Measurements from ENCODE around the gene POLR3G. TPM values are rescaled to one million over a fixed set of nuclear protein-coding genes. Genes with fewer than 3 reads are reported as not detected.

POLR3G gene, protein sequence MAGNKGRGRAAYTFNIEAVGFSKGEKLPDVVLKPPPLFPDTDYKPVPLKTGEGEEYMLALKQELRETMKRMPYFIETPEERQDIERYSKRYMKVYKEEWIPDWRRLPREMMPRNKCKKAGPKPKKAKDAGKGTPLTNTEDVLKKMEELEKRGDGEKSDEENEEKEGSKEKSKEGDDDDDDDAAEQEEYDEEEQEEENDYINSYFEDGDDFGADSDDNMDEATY
- 7.3 and 11.2 TPM in 2 replicates for total RNA-seq (2016; rRNA removed; fragmentation: Illumina TruSeq; extraction: Trizol)
- 5.8 and 8.9 TPM in 2 replicates for total RNA-seq (2016; cell fraction: cytosol; rRNA removed; fragmentation: Illumina TruSeq; extraction: Trizol; ENCODE audit: low read depth)
- 7.7 and 11.7 TPM in 2 replicates for total RNA-seq (2016; cell fraction: insoluble cytoplasmic fraction; rRNA removed; fragmentation: Illumina TruSeq; extraction: Trizol)
- total RNA-seq (2016; cell fraction: membrane; rRNA removed; fragmentation: Illumina TruSeq; extraction: Trizol), result 2.9 and 4.4 TPM in 2 replicates
- 6.5 and 7.3 TPM in 2 replicates for total RNA-seq (2016; cell fraction: nucleus; rRNA removed; fragmentation: Illumina TruSeq; extraction: Trizol)
- 1.1 and 1.2 TPM in 2 replicates for polyA plus RNA-seq (2011; rRNA removed)
- polyA plus RNA-seq (2011; cell fraction: cytosol; rRNA removed), result 2.2 and 2.5 TPM in 2 replicates
- 0.93 and 1.4 TPM in 2 replicates for polyA plus RNA-seq (2011; cell fraction: nucleus; rRNA removed)
- polyA plus RNA-seq (2012), result 1.6 and 2.6 TPM in 2 replicates
- polyA plus RNA-seq (2016; cell fraction: cytosol; fragmentation: Illumina TruSeq; extraction: Trizol; ENCODE audit: low read depth), result 1.1 and 1.2 TPM in 2 replicates
- 9.9 and 10.9 TPM in 2 replicates for polyA plus RNA-seq (2016; cell fraction: insoluble cytoplasmic fraction; fragmentation: Illumina TruSeq; extraction: Trizol; ENCODE audit: low read depth)
- polyA plus RNA-seq (2016; cell fraction: membrane; fragmentation: Illumina TruSeq; extraction: Trizol; ENCODE audit: low read depth), result 1.7 and 2.6 TPM in 2 replicates
- 9.5 and 10.9 TPM in 2 replicates for polyA plus RNA-seq (2016; cell fraction: nucleus; fragmentation: Illumina TruSeq; extraction: Trizol; ENCODE audit: insufficient read depth, low read depth)
- polyA minus RNA-seq (2011; rRNA and poly(A)+ RNA removed; ENCODE audit: low replicate concordance), result 1.1 and 1.9 TPM in 2 replicates
- 0.59 and 0.97 TPM in 2 replicates for polyA minus RNA-seq (2011; cell fraction: cytosol; rRNA and poly(A)+ RNA removed)
- 1.2 and 1.5 TPM in 2 replicates for polyA minus RNA-seq (2011; cell fraction: nucleus; rRNA and poly(A)+ RNA removed)
- Bru-seq, nascent RNA, result percentile 47 among the genes with signal in this experiment
- BruChase-seq, experiment 1, labeled RNA remaining after a 6-hour chase, result percentile 44 among the genes with signal in this experiment
- percentile 50 among the genes with signal in this experiment for BruChase-seq, experiment 2, labeled RNA remaining after a 2-hour chase
- long read RNA-seq, experiment 1, partial matches to known transcripts, result 3 of 11 reads
- long read RNA-seq, experiment 1, other reads (novel, unspliced or antisense), result 3 of 11 reads
- long read RNA-seq, experiment 2, partial matches to known transcripts, result 1 of 9 reads
- long read RNA-seq, experiment 2, other reads (novel, unspliced or antisense), result 7 of 9 reads

DNA sequence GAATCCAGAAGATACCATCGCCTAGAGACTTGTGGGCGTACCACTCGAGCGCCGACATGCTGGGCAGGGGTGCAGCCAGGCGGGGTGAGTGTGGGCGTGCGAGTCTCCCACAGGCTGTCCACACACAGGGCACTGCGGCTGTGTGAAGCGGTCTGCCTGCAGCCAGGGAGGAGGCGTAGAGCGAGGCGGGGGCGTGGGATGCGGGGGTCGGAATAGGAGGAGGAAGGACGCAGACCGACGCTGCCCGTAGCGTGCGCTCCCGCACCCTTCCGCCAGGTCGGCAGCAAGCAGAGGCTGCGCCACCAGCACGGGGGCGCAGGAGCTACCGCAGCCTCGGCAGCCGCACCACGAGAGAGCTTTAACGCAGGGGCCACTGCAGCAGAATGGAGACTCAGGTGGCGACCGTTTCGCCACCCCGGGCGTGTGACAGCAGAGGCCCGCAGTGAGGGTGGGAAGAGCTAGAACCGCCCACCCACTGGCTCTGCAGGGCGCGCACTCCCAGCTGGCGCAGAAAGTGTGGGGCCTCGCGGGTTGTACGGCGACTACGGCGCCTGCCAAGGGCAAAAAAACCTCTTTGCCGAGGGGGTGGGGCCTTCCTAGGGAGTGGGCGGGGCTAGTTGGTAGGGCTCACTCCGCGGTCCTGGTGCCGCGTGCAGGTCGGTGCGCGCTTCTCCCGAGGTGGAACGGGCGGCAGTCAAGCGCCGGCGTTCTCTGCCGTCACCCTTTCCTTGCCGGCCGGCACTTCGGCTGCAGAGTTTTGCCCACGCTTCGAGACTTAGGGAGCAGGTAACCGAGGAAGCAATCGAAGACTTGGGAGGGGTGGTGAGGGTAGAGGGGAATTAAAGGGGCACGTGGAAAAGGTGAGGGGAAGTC lies at the start of gene POLR3G, which contains the start of gene MBLAC2:
TSS of gene POLR3G (plus strand) at position 630 of the 873 bp plus-strand sequence. CDS start 10,704 bp downstream, outside the sequence.
TSS of gene MBLAC2 (minus strand) at position 537 of the 873 bp plus-strand sequence. CDS start at position 58, 479 bp downstream.
- FAIRE-seq (peak; percentile 60), DNase-seq (ENCODE audit: low spot score) (peak; percentile 86), ATAC-seq (peak; percentile 91)
- Histone ChIP-seq H3K4me2 (ENCODE audit: low read depth, low read length) (peak within 1 kb of the TSS; percentile 89), H3K27me3 (ENCODE audit: control insufficient read depth in 1 of 2, insufficient read depth in 2 of 2, low read length in 2 of 2) (no peaks in the 10 kb centered on the region), H3K9ac (ENCODE audit: insufficient read depth, low read depth, low read length) (peak within 1 kb of the TSS; percentile 77), H3K4me3 (replicated peaks in 1 of 3; ENCODE audit: insufficient read depth in 1 of 3, low read depth in 2 of 3, low read length in 3 of 3) (peak within 1 kb of the TSS; percentile 68 to 83 (median 81)), H3K79me2 (ENCODE audit: insufficient read depth, low read length) (peaks cover 20% of the 10 kb centered on the region), H3K4me1 (ENCODE audit: insufficient read depth, low read length) (peaks cover 43% of the 10 kb centered on the region), H3K36me3 (replicated peaks in 1 of 2; ENCODE audit: control insufficient read depth in 1 of 2, insufficient read depth in 2 of 2, low read length in 2 of 2) (no peaks in the 10 kb centered on the region), H2AFZ (ENCODE audit: low read length) (peak within 1 kb of the TSS; percentile 87), H4K20me1 (ENCODE audit: insufficient read depth, low read length) (no peaks in the 10 kb centered on the region), H3K27ac (ENCODE audit: extremely low read length, insufficient read depth, low read length) (peak within 1 kb of the TSS; percentile 94), H3K9me3 (ENCODE audit: low read length) (no peaks in the 10 kb centered on the region)
- in situ Hi-C loops (cut with HindIII; ENCODE audit: extremely low pct_ligation_motif_present, low pct_unique_long_range_greater_than_20kb), result no loop called here
- 1% methylated on average over 23 of the region's 73 CpGs for WGBS (ENCODE audit: low lambda C conversion rate)
- POLR2A ChIA-PET, result interaction anchor here (0.8 to 3.4 kb wide), 10 partner anchors 10 to 909 kb away, joined by 3 to 39 read pairs (median 4); partner anchors contain the start of genes ARRDC3 and CETN3
- no TSS peak for BruUV-seq (replicated peaks)
- CTCF ChIA-PET (ENCODE audit: low intra/inter-chr PET ratio, low total read pairs), result no interaction called here
- intact Hi-C loops (cut with micrococcal nuclease; ENCODE audit: unreplicated experiment), result loop anchor here (1.0 to 5.0 kb wide), 4 partner anchors 36 to 908 kb away; partner anchors contain the start of genes ARRDC3, CETN3 and LYSMD3
- no peak for TF ChIP-seq RFXANK (CRISPR knock-in tag; IDR thresholded peaks at IDR 0.05)
- TF ChIP-seq REPIN1 (CRISPR knock-in tag; IDR thresholded peaks at IDR 0.05; ENCODE audit: borderline replicate concordance, low read depth), result peak; percentile 85; the same call in 1 of the 2 replicates
- TF ChIP-seq, protein P1, sequence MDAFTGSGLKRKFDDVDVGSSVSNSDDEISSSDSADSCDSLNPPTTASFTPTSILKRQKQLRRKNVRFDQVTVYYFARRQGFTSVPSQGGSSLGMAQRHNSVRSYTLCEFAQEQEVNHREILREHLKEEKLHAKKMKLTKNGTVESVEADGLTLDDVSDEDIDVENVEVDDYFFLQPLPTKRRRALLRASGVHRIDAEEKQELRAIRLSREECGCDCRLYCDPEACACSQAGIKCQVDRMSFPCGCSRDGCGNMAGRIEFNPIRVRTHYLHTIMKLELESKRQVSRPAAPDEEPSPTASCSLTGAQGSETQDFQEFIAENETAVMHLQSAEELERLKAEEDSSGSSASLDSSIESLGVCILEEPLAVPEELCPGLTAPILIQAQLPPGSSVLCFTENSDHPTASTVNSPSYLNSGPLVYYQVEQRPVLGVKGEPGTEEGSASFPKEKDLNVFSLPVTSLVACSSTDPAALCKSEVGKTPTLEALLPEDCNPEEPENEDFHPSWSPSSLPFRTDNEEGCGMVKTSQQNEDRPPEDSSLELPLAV (CRISPR knock-in tag; conservative IDR thresholded peaks at IDR 0.05; ENCODE audit: low read depth), result no peak
- TF ChIP-seq, protein P2, sequence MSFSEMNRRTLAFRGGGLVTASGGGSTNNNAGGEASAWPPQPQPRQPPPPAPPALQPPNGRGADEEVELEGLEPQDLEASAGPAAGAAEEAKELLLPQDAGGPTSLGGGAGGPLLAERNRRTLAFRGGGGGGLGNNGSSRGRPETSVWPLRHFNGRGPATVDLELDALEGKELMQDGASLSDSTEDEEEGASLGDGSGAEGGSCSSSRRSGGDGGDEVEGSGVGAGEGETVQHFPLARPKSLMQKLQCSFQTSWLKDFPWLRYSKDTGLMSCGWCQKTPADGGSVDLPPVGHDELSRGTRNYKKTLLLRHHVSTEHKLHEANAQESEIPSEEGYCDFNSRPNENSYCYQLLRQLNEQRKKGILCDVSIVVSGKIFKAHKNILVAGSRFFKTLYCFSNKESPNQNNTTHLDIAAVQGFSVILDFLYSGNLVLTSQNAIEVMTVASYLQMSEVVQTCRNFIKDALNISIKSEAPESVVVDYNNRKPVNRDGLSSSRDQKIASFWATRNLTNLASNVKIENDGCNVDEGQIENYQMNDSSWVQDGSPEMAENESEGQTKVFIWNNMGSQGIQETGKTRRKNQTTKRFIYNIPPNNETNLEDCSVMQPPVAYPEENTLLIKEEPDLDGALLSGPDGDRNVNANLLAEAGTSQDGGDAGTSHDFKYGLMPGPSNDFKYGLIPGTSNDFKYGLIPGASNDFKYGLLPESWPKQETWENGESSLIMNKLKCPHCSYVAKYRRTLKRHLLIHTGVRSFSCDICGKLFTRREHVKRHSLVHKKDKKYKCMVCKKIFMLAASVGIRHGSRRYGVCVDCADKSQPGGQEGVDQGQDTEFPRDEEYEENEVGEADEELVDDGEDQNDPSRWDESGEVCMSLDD (CRISPR knock-in tag; IDR thresholded peaks at IDR 0.05; ENCODE audit: borderline replicate concordance), result no peak
- peak; percentile 1; the same call in 1 of the 2 replicates for TF ChIP-seq ZBTB7A (CRISPR knock-in tag; IDR thresholded peaks at IDR 0.05)
- peak; percentile 91; the same call in 1 of the 2 replicates for TF ChIP-seq ZNF788 (CRISPR knock-in tag; IDR thresholded peaks at IDR 0.05; ENCODE audit: borderline replicate concordance)
- TF ChIP-seq, protein P3, sequence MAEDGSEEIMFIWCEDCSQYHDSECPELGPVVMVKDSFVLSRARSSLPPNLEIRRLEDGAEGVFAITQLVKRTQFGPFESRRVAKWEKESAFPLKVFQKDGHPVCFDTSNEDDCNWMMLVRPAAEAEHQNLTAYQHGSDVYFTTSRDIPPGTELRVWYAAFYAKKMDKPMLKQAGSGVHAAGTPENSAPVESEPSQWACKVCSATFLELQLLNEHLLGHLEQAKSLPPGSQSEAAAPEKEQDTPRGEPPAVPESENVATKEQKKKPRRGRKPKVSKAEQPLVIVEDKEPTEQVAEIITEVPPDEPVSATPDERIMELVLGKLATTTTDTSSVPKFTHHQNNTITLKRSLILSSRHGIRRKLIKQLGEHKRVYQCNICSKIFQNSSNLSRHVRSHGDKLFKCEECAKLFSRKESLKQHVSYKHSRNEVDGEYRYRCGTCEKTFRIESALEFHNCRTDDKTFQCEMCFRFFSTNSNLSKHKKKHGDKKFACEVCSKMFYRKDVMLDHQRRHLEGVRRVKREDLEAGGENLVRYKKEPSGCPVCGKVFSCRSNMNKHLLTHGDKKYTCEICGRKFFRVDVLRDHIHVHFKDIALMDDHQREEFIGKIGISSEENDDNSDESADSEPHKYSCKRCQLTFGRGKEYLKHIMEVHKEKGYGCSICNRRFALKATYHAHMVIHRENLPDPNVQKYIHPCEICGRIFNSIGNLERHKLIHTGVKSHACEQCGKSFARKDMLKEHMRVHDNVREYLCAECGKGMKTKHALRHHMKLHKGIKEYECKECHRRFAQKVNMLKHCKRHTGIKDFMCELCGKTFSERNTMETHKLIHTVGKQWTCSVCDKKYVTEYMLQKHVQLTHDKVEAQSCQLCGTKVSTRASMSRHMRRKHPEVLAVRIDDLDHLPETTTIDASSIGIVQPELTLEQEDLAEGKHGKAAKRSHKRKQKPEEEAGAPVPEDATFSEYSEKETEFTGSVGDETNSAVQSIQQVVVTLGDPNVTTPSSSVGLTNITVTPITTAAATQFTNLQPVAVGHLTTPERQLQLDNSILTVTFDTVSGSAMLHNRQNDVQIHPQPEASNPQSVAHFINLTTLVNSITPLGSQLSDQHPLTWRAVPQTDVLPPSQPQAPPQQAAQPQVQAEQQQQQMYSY (CRISPR knock-in tag; IDR thresholded peaks at IDR 0.05), result no peak

Measured in HepG2 (cell line).